Embryonic facial prominence (tissue), 1 donor: ENCODE measurements around the gene GRIK4.

Experiments
- DNase-seq: peaks from one replicate; pipeline ENCODE4 v3.0.0-alpha.2; 2016; ENCODE audit errors: extremely low spot score

GRIK4 gene

GRCh38 chr11:120840661-120841060, 329.1 kb downstream of the GRIK4 start:
- no peak for DNase-seq

GRCh38 chr11:120841074-120841473, 329.5 kb downstream of the GRIK4 start:
- no peak for DNase-seq

GRCh38 chr11:120842195-120842594, 330.6 kb downstream of the GRIK4 start:
- no peak for DNase-seq

- DNase-seq = no peak
Measured at GRCh38 chr11:120853435-120853834, 341.9 kb downstream of the GRIK4 start.

- DNase-seq = no peak
Measured at GRCh38 chr11:120854988-120855387, 343.4 kb downstream of the GRIK4 start.

- no peak for DNase-seq
Measured at GRCh38 chr11:120857508-120857907, 346.0 kb downstream of the GRIK4 start.

GRCh38 chr11:120858740-120859139, 347.2 kb downstream of the GRIK4 start:
- DNase-seq = no peak

GRCh38 chr11:120859552-120860295, 348.2 kb downstream of the GRIK4 start:
- no peak for DNase-seq

- DNase-seq = no peak
Measured at GRCh38 chr11:120863359-120863758, 351.8 kb downstream of the GRIK4 start.

GRCh38 chr11:120867024-120867423, 355.5 kb downstream of the GRIK4 start:
- DNase-seq = no peak

GRCh38 chr11:120867531-120867930, 356.0 kb downstream of the GRIK4 start:
- DNase-seq = no peak

- no peak for DNase-seq
Measured at GRCh38 chr11:120867988-120868387, 356.4 kb downstream of the GRIK4 start.

- no peak for DNase-seq
Measured at GRCh38 chr11:120869097-120869496, 357.5 kb downstream of the GRIK4 start.

- no peak for DNase-seq
Measured at GRCh38 chr11:120869516-120870011, 358.0 kb downstream of the GRIK4 start.

- DNase-seq = no peak
Measured at GRCh38 chr11:120871194-120871593, 359.6 kb downstream of the GRIK4 start.

GRCh38 chr11:120871924-120872323, 360.4 kb downstream of the GRIK4 start:
- no peak for DNase-seq

- no peak for DNase-seq
Measured at GRCh38 chr11:120873966-120874735, 362.6 kb downstream of the GRIK4 start.

GRCh38 chr11:120875986-120876385, 364.4 kb downstream of the GRIK4 start:
- DNase-seq = no peak

- no peak for DNase-seq
Measured at GRCh38 chr11:120877746-120878365, 366.3 kb downstream of the GRIK4 start.

- no peak for DNase-seq
Measured at GRCh38 chr11:120878781-120879180, 367.2 kb downstream of the GRIK4 start.

- no peak for DNase-seq
Measured at GRCh38 chr11:120880498-120881175, 369.1 kb downstream of the GRIK4 start.

GRCh38 chr11:120881596-120881995, 370.0 kb downstream of the GRIK4 start:
- no peak for DNase-seq
